H54 (cell line): ENCODE data around the gene PRKRIP1.
"Not testable (repeated sequence)": the region's sequence is repeated elsewhere in the genome, so short reads cannot be mapped to it uniquely, and the experiment has no call there.

ENCODE experiments used
- DNase-seq: peaks from one replicate; pipeline ENCODE4 v3.0.0; 2011; ENCODE audit warnings: low spot score, mixed read lengths; ENCODE audit not compliant: insufficient read length
- FAIRE-seq: peaks from 3 replicates; lab custom pipeline; 2011; peaks lifted over from hg19 to GRCh38; lab: Jason Lieb, UNC
- POLR2A ChIP-seq: IDR thresholded peaks from 2 replicates; pipeline ENCODE4 v1.6.1; 2011; ENCODE audit warnings: low read depth, mild to moderate bottlenecking, low read length

PRKRIP1 gene

GRCh38 chr7:102390697-102391484, 5.3 kb upstream of the PRKRIP1 start:
- DNase-seq: peak; percentile 77
- TF ChIP-seq POLR2A: no peak
- no peak for FAIRE-seq

- no peak for FAIRE-seq
- no peak for DNase-seq
- TF ChIP-seq POLR2A: no peak
These were observed 3.8 kb upstream of the PRKRIP1 start for GRCh38 chr7:102392330-102392729.

GRCh38 chr7:102393467-102393866, 2.7 kb upstream of the PRKRIP1 start:
- FAIRE-seq: no peak
- no peak for DNase-seq
- no peak for TF ChIP-seq POLR2A

GRCh38 chr7:102395592-102395872, 631 bp upstream of the PRKRIP1 start:
- DNase-seq: no peak
- FAIRE-seq: no peak
- TF ChIP-seq POLR2A: no peak

- DNase-seq (no peak), FAIRE-seq (no peak)
These were observed 502 bp downstream of the PRKRIP1 start for GRCh38 chr7:102396710-102397019.

GRCh38 chr7:102398543-102398942, 2.4 kb downstream of the PRKRIP1 start:
- FAIRE-seq (no peak), DNase-seq (no peak)
- no peak for TF ChIP-seq POLR2A

More at GRCh38 chr7:102396710-102397019, 502 bp downstream of the PRKRIP1 start:
- TF ChIP-seq POLR2A: no peak

GRCh38 chr7:102400360-102400759, 4.2 kb downstream of the PRKRIP1 start:
- TF ChIP-seq POLR2A: no peak
- FAIRE-seq: no peak
- DNase-seq: no peak

- DNase-seq (no peak), FAIRE-seq (no peak)
- TF ChIP-seq POLR2A: no peak
These were observed 7.4 kb downstream of the PRKRIP1 start for GRCh38 chr7:102403563-102403962.

- DNase-seq (peak; percentile 38), FAIRE-seq (peak; percentile 36)
- no peak for TF ChIP-seq POLR2A
These were observed 8.1 kb downstream of the PRKRIP1 start for GRCh38 chr7:102404005-102404861.

GRCh38 chr7:102404862-102405188, 8.7 kb downstream of the PRKRIP1 start:
- DNase-seq, FAIRE-seq: not testable (repeated sequence)

GRCh38 chr7:102407910-102408309, 11.7 kb downstream of the PRKRIP1 start:
- DNase-seq: no peak
- FAIRE-seq: no peak
- TF ChIP-seq POLR2A: no peak

- DNase-seq, FAIRE-seq: not testable (repeated sequence)
These were observed 12.4 kb downstream of the PRKRIP1 start for GRCh38 chr7:102408530-102408929.

GRCh38 chr7:102409340-102409739, 13.2 kb downstream of the PRKRIP1 start:
- FAIRE-seq: no peak
- TF ChIP-seq POLR2A: no peak
- DNase-seq: no peak

GRCh38 chr7:102410123-102410522, 14.0 kb downstream of the PRKRIP1 start:
- FAIRE-seq (no peak), DNase-seq (no peak)
- no peak for TF ChIP-seq POLR2A

GRCh38 chr7:102410918-102411317, 14.8 kb downstream of the PRKRIP1 start:
- TF ChIP-seq POLR2A: no peak
- DNase-seq: no peak
- no peak for FAIRE-seq
